ENCODE data around the gene OOSP3.
"Not testable (repeated sequence)": the region's sequence is repeated elsewhere in the genome, so short reads cannot be mapped to it uniquely, and the experiment has no call there.

Gene OOSP3

GRCh38 chr11:59883597-59883996 lies 5.0 kb downstream of the OOSP3 start:
- H3K9me3 ChIP-seq, result no peaks in the 10 kb centered on the region
- no peak overlapping the region for H3K4me3 ChIP-seq (ENCODE audit: low read depth, low read length)
- no peak for DNase-seq
- H3K27me3 ChIP-seq, result no peaks in the 10 kb centered on the region
- no peaks in the 10 kb centered on the region for H3K36me3 ChIP-seq
- TF ChIP-seq CTCF (IDR thresholded peaks at IDR 0.05; ENCODE audit: low read depth, low read length), result no peak
- no peaks in the 10 kb centered on the region for H3K4me1 ChIP-seq

GRCh38 chr11:59887156-59887555 lies 8.6 kb downstream of the OOSP3 start:
- H3K9me3 ChIP-seq; H3K4me3 ChIP-seq (ENCODE audit: low read depth, low read length); H3K4me1 ChIP-seq; DNase-seq; H3K27me3 ChIP-seq; H3K36me3 ChIP-seq: not testable (repeated sequence)

- no peaks in the 10 kb centered on the region for H3K4me1 ChIP-seq
- H3K9me3 ChIP-seq, result no peaks in the 10 kb centered on the region
- no peak for DNase-seq
- no peaks in the 10 kb centered on the region for H3K36me3 ChIP-seq
- H3K4me3 ChIP-seq (ENCODE audit: low read depth, low read length), result no peak overlapping the region
- no peak for TF ChIP-seq CTCF (IDR thresholded peaks at IDR 0.05; ENCODE audit: low read depth, low read length)
- no peaks in the 10 kb centered on the region for H3K27me3 ChIP-seq
These were observed 13.2 kb downstream of the OOSP3 start for GRCh38 chr11:59891781-59892181.

GRCh38 chr11:59894616-59895015 lies 16.0 kb downstream of the OOSP3 start:
- DNase-seq, result no peak
- TF ChIP-seq CTCF (IDR thresholded peaks at IDR 0.05; ENCODE audit: low read depth, low read length), result no peak
- H3K27me3 ChIP-seq, result no peaks in the 10 kb centered on the region
- no peaks in the 10 kb centered on the region for H3K4me1 ChIP-seq
- H3K4me3 ChIP-seq (ENCODE audit: low read depth, low read length), result no peak overlapping the region
- H3K36me3 ChIP-seq, result no peaks in the 10 kb centered on the region
- H3K9me3 ChIP-seq, result no peaks in the 10 kb centered on the region

- H3K9me3 ChIP-seq, result no peaks in the 10 kb centered on the region
- no peaks in the 10 kb centered on the region for H3K27me3 ChIP-seq
- no peaks in the 10 kb centered on the region for H3K4me1 ChIP-seq
- H3K36me3 ChIP-seq, result no peaks in the 10 kb centered on the region
- no peak for DNase-seq
- no peak for TF ChIP-seq CTCF (IDR thresholded peaks at IDR 0.05; ENCODE audit: low read depth, low read length)
- no peak overlapping the region for H3K4me3 ChIP-seq (ENCODE audit: low read depth, low read length)
These were observed 19.5 kb downstream of the OOSP3 start for GRCh38 chr11:59898046-59898445.

- Histone ChIP-seq H3K27me3 (no peaks in the 10 kb centered on the region), H3K4me3 (ENCODE audit: low read depth, low read length) (no peak overlapping the region), H3K36me3 (no peaks in the 10 kb centered on the region), H3K9me3 (no peaks in the 10 kb centered on the region), H3K4me1 (no peaks in the 10 kb centered on the region)
- no peak for TF ChIP-seq CTCF (IDR thresholded peaks at IDR 0.05; ENCODE audit: low read depth, low read length)
- DNase-seq, result no peak
These were observed 20.1 kb downstream of the OOSP3 start for GRCh38 chr11:59898650-59899049.

GRCh38 chr11:59899532-59899931 lies 20.9 kb downstream of the OOSP3 start:
- TF ChIP-seq CTCF (IDR thresholded peaks at IDR 0.05; ENCODE audit: low read depth, low read length), result no peak
- no peaks in the 10 kb centered on the region for H3K36me3 ChIP-seq
- H3K27me3 ChIP-seq, result no peaks in the 10 kb centered on the region
- no peaks in the 10 kb centered on the region for H3K4me1 ChIP-seq
- DNase-seq, result no peak
- H3K4me3 ChIP-seq (ENCODE audit: low read depth, low read length), result no peak overlapping the region
- H3K9me3 ChIP-seq, result no peaks in the 10 kb centered on the region

All from BE2C (cell line).